ENCODE data around the gene NHLRC4. TPM values are rescaled to one million over a fixed set of nuclear protein-coding genes. Genes with fewer than 3 reads are reported as not detected.

Gene NHLRC4
- total RNA-seq, 2 experiments from 2014 or later, result 0.60 to 0.67 TPM

GRCh38 chr16:578870-579405 is 12.1 kb downstream of the NHLRC4 start:
- H3K9me3 Mint-ChIP-seq, result no peaks in the 10 kb centered on the region
- H3K27me3 Mint-ChIP-seq (ENCODE audit: low read depth), result no peaks in the 10 kb centered on the region
- peaks cover 3% of the 10 kb centered on the region for H3K4me1 Mint-ChIP-seq (ENCODE audit: low read depth)
- H3K36me3 Mint-ChIP-seq (ENCODE audit: low read depth), result no peaks in the 10 kb centered on the region
- CTCF ChIA-PET, result interaction anchor here (0.6 to 1.8 kb wide), 3 partner anchors 12 to 24 kb away, joined by 3 to 4 read pairs (median 4); partner anchors contain the start of gene NHLRC4
- no peak overlapping the region for H3K27ac Mint-ChIP-seq
- H3K4me3 Mint-ChIP-seq, result no peak overlapping the region
- peak; percentile 74 for DNase-seq
- intact Hi-C loops (cut with micrococcal nuclease), result loop anchor here (1.0 to 5.0 kb wide), 2 partner anchors 32 to 187 kb away; no protein-coding TSS in a partner anchor

- CTCF ChIA-PET, result interaction anchor here (0.9 to 1.8 kb wide), 2 partner anchors 13 to 23 kb away, joined by 3 to 4 read pairs; partner anchors contain the start of gene NHLRC4
- Mint-ChIP-seq H3K4me3 (no peak overlapping the region), H3K9me3 (no peaks in the 10 kb centered on the region), H3K27me3 (ENCODE audit: low read depth) (no peaks in the 10 kb centered on the region), H3K4me1 (ENCODE audit: low read depth) (peaks cover 3% of the 10 kb centered on the region), H3K27ac (no peak overlapping the region), H3K36me3 (ENCODE audit: low read depth) (no peaks in the 10 kb centered on the region)
- DNase-seq, result no peak
- intact Hi-C loops (cut with micrococcal nuclease), result no loop called here
These were observed 13.5 kb downstream of the NHLRC4 start for GRCh38 chr16:580141-580945.

GRCh38 chr16:580946-581498 is 14.2 kb downstream of the NHLRC4 start:
- no peak overlapping the region for H3K27ac Mint-ChIP-seq
- H3K36me3 Mint-ChIP-seq (ENCODE audit: low read depth), result no peaks in the 10 kb centered on the region
- peaks cover 3% of the 10 kb centered on the region for H3K4me1 Mint-ChIP-seq (ENCODE audit: low read depth)
- H3K4me3 Mint-ChIP-seq, result no peak overlapping the region
- DNase-seq, result no peak
- H3K9me3 Mint-ChIP-seq, result no peaks in the 10 kb centered on the region
- intact Hi-C loops (cut with micrococcal nuclease), result no loop called here
- no peaks in the 10 kb centered on the region for H3K27me3 Mint-ChIP-seq (ENCODE audit: low read depth)
- CTCF ChIA-PET, result no interaction called here

GRCh38 chr16:582218-582613 is 15.4 kb downstream of the NHLRC4 start:
- Mint-ChIP-seq H3K36me3 (ENCODE audit: low read depth) (no peaks in the 10 kb centered on the region), H3K27me3 (ENCODE audit: low read depth) (no peaks in the 10 kb centered on the region), H3K4me1 (ENCODE audit: low read depth) (peaks cover 6% of the 10 kb centered on the region), H3K4me3 (no peak overlapping the region), H3K27ac (no peak overlapping the region), H3K9me3 (no peaks in the 10 kb centered on the region)
- DNase-seq, result no peak
- CTCF ChIA-PET, result no interaction called here
- intact Hi-C loops (cut with micrococcal nuclease), result no loop called here

GRCh38 chr16:582614-583331 is 16.0 kb downstream of the NHLRC4 start:
- Mint-ChIP-seq H3K36me3 (ENCODE audit: low read depth) (peaks cover 2% of the 10 kb centered on the region), H3K27me3 (ENCODE audit: low read depth) (no peaks in the 10 kb centered on the region), H3K27ac (no peak overlapping the region), H3K9me3 (no peaks in the 10 kb centered on the region), H3K4me3 (no peak overlapping the region), H3K4me1 (ENCODE audit: low read depth) (peaks cover 9% of the 10 kb centered on the region)
- no peak for DNase-seq
- intact Hi-C loops (cut with micrococcal nuclease), result no loop called here
- CTCF ChIA-PET, result no interaction called here

GRCh38 chr16:583470-583814 is 16.6 kb downstream of the NHLRC4 start:
- Mint-ChIP-seq H3K36me3 (ENCODE audit: low read depth) (peaks cover 3% of the 10 kb centered on the region), H3K4me1 (ENCODE audit: low read depth) (peaks cover 12% of the 10 kb centered on the region), H3K27ac (no peak overlapping the region), H3K9me3 (no peaks in the 10 kb centered on the region), H3K4me3 (no peak overlapping the region), H3K27me3 (ENCODE audit: low read depth) (no peaks in the 10 kb centered on the region)
- intact Hi-C loops (cut with micrococcal nuclease), result no loop called here
- CTCF ChIA-PET, result no interaction called here
- no peak for DNase-seq

- CTCF ChIA-PET, result no interaction called here
- no peak for DNase-seq
- H3K36me3 Mint-ChIP-seq (ENCODE audit: low read depth), result peaks cover 3% of the 10 kb centered on the region
- H3K27ac Mint-ChIP-seq, result no peak overlapping the region
- H3K9me3 Mint-ChIP-seq, result no peaks in the 10 kb centered on the region
- H3K27me3 Mint-ChIP-seq (ENCODE audit: low read depth), result no peaks in the 10 kb centered on the region
- intact Hi-C loops (cut with micrococcal nuclease), result no loop called here
- peaks cover 12% of the 10 kb centered on the region for H3K4me1 Mint-ChIP-seq (ENCODE audit: low read depth)
- no peak overlapping the region for H3K4me3 Mint-ChIP-seq
These were observed 17.2 kb downstream of the NHLRC4 start for GRCh38 chr16:583815-584591.

GRCh38 chr16:585351-585750 is 18.5 kb downstream of the NHLRC4 start:
- no peak overlapping the region for H3K27ac Mint-ChIP-seq
- H3K9me3 Mint-ChIP-seq, result no peaks in the 10 kb centered on the region
- intact Hi-C loops (cut with micrococcal nuclease), result loop anchor here (5.0 kb wide), 1 partner anchor 203 kb away; the partner anchor contains the start of gene PGAP6
- H3K27me3 Mint-ChIP-seq (ENCODE audit: low read depth), result no peaks in the 10 kb centered on the region
- no peak overlapping the region for H3K4me3 Mint-ChIP-seq
- no peak for DNase-seq
- peaks cover 3% of the 10 kb centered on the region for H3K36me3 Mint-ChIP-seq (ENCODE audit: low read depth)
- H3K4me1 Mint-ChIP-seq (ENCODE audit: low read depth), result peaks cover 9% of the 10 kb centered on the region
- CTCF ChIA-PET, result interaction anchor here (0.8 kb wide), 1 partner anchor 24 kb away, joined by 3 read pairs; no protein-coding TSS in a partner anchor

- peak overlapping the region; percentile 12 for H3K4me3 Mint-ChIP-seq
- intact Hi-C loops (cut with micrococcal nuclease), result loop anchor here (5.0 kb wide), 1 partner anchor 204 kb away; the partner anchor contains the start of gene PGAP6
- CTCF ChIA-PET, result no interaction called here
These were observed 19.3 kb downstream of the NHLRC4 start for GRCh38 chr16:586047-586644.

GRCh38 chr16:586645-587590 is 20.1 kb downstream of the NHLRC4 start:
- peak overlapping the region; percentile 91 for H3K4me3 Mint-ChIP-seq
- no peaks in the 10 kb centered on the region for H3K27me3 Mint-ChIP-seq (ENCODE audit: low read depth)
- peaks cover 20% of the 10 kb centered on the region for H3K4me1 Mint-ChIP-seq (ENCODE audit: low read depth)
- peak overlapping the region; percentile 95 for H3K27ac Mint-ChIP-seq
- CTCF ChIA-PET, result interaction anchor here (0.7 kb wide), 1 partner anchor 198 kb away, joined by 5 read pairs; no protein-coding TSS in a partner anchor
- intact Hi-C loops (cut with micrococcal nuclease), result loop anchor here (5.0 kb wide), 1 partner anchor 205 kb away; the partner anchor contains the start of gene PGAP6
- peaks cover 3% of the 10 kb centered on the region for H3K36me3 Mint-ChIP-seq (ENCODE audit: low read depth)
- no peak for DNase-seq
- H3K9me3 Mint-ChIP-seq, result no peaks in the 10 kb centered on the region

More at GRCh38 chr16:586047-586644, 19.3 kb downstream of the NHLRC4 start:
- Mint-ChIP-seq H3K9me3 (no peaks in the 10 kb centered on the region), H3K36me3 (ENCODE audit: low read depth) (peaks cover 3% of the 10 kb centered on the region), H3K27ac (no peak overlapping the region), H3K4me1 (ENCODE audit: low read depth) (peaks cover 16% of the 10 kb centered on the region), H3K27me3 (ENCODE audit: low read depth) (no peaks in the 10 kb centered on the region)
- no peak for DNase-seq

GRCh38 chr16:588639-588888 is 21.8 kb downstream of the NHLRC4 start:
- Mint-ChIP-seq H3K4me1 (ENCODE audit: low read depth) (peaks cover 26% of the 10 kb centered on the region), H3K4me3 (peak overlapping the region; percentile 91), H3K36me3 (ENCODE audit: low read depth) (peaks cover 3% of the 10 kb centered on the region), H3K27ac (peak overlapping the region; percentile 95), H3K9me3 (no peaks in the 10 kb centered on the region), H3K27me3 (ENCODE audit: low read depth) (no peaks in the 10 kb centered on the region)
- CTCF ChIA-PET, result no interaction called here
- intact Hi-C loops (cut with micrococcal nuclease), result loop anchor here (2.0 to 5.0 kb wide), 2 partner anchors 22 to 206 kb away; partner anchors contain the start of genes NHLRC4 and PGAP6
- DNase-seq, result peak; percentile 63

All from activated naive CD4-positive, alpha-beta T cell treated with anti-CD3 and anti-CD28 coated beads for 36 hours (primary cell).